Measurements from ENCODE around the gene RHAG.

The RHAG gene

GRCh38 chr6:49662892-49663261, 26.2 kb upstream of the RHAG start:
- no peaks in the 10 kb centered on the region for H3K9me3 ChIP-seq (ENCODE audit: insufficient read depth, low read length)
- no peaks in the 10 kb centered on the region for H3K36me3 ChIP-seq (ENCODE audit: insufficient read depth, insufficient read length, low read length)
- no peaks in the 10 kb centered on the region for H3K27me3 ChIP-seq (ENCODE audit: insufficient read depth, insufficient read length)
- DNase-seq (ENCODE audit: low read depth, low spot score): no peak
- TF ChIP-seq YY1 (IDR thresholded peaks at IDR 0.05; ENCODE audit: insufficient read depth, insufficient read length) (no peak), SUZ12 (IDR thresholded peaks at IDR 0.05; ENCODE audit: extremely low read depth, insufficient read depth, insufficient read length) (no peak), ZNF274 (IDR thresholded peaks at IDR 0.05; ENCODE audit: low read depth, low read length) (no peak)
- H3K9ac ChIP-seq (ENCODE audit: insufficient read length, low read depth): no peak overlapping the region
- H3K4me3 ChIP-seq (ENCODE audit: insufficient read length, low read depth): no peak overlapping the region
- H3K4me1 ChIP-seq (ENCODE audit: insufficient read depth, insufficient read length): no peaks in the 10 kb centered on the region

GRCh38 chr6:49662231-49662891, 25.7 kb upstream of the RHAG start:
- H3K4me1 ChIP-seq (ENCODE audit: insufficient read depth, insufficient read length): no peaks in the 10 kb centered on the region
- H3K27me3 ChIP-seq (ENCODE audit: insufficient read depth, insufficient read length): no peaks in the 10 kb centered on the region
- DNase-seq (ENCODE audit: low read depth, low spot score): no peak
- no peak overlapping the region for H3K9ac ChIP-seq (ENCODE audit: insufficient read length, low read depth)
- no peaks in the 10 kb centered on the region for H3K36me3 ChIP-seq (ENCODE audit: insufficient read depth, insufficient read length, low read length)
- no peak for TF ChIP-seq YY1 (IDR thresholded peaks at IDR 0.05; ENCODE audit: insufficient read depth, insufficient read length)
- no peak for TF ChIP-seq ZNF274 (IDR thresholded peaks at IDR 0.05; ENCODE audit: low read depth, low read length)
- no peak for TF ChIP-seq SUZ12 (IDR thresholded peaks at IDR 0.05; ENCODE audit: extremely low read depth, insufficient read depth, insufficient read length)
- no peak overlapping the region for H3K4me3 ChIP-seq (ENCODE audit: insufficient read length, low read depth)
- no peaks in the 10 kb centered on the region for H3K9me3 ChIP-seq (ENCODE audit: insufficient read depth, low read length)

GRCh38 chr6:49653942-49654341, 17.3 kb upstream of the RHAG start:
- no peak overlapping the region for H3K9ac ChIP-seq (ENCODE audit: insufficient read length, low read depth)
- H3K27me3 ChIP-seq (ENCODE audit: insufficient read depth, insufficient read length): no peaks in the 10 kb centered on the region
- no peak for DNase-seq (ENCODE audit: low read depth, low spot score)
- H3K4me3 ChIP-seq (ENCODE audit: insufficient read length, low read depth): no peak overlapping the region
- no peaks in the 10 kb centered on the region for H3K4me1 ChIP-seq (ENCODE audit: insufficient read depth, insufficient read length)
- no peak for TF ChIP-seq ZNF274 (IDR thresholded peaks at IDR 0.05; ENCODE audit: low read depth, low read length)
- no peak for TF ChIP-seq YY1 (IDR thresholded peaks at IDR 0.05; ENCODE audit: insufficient read depth, insufficient read length)
- TF ChIP-seq SUZ12 (IDR thresholded peaks at IDR 0.05; ENCODE audit: extremely low read depth, insufficient read depth, insufficient read length): no peak
- no peaks in the 10 kb centered on the region for H3K36me3 ChIP-seq (ENCODE audit: insufficient read depth, insufficient read length, low read length)
- no peaks in the 10 kb centered on the region for H3K9me3 ChIP-seq (ENCODE audit: insufficient read depth, low read length)

GRCh38 chr6:49653438-49653837, 16.8 kb upstream of the RHAG start:
- H3K36me3 ChIP-seq (ENCODE audit: insufficient read depth, insufficient read length, low read length): no peaks in the 10 kb centered on the region
- no peaks in the 10 kb centered on the region for H3K9me3 ChIP-seq (ENCODE audit: insufficient read depth, low read length)
- DNase-seq (ENCODE audit: low read depth, low spot score): no peak
- TF ChIP-seq YY1 (IDR thresholded peaks at IDR 0.05; ENCODE audit: insufficient read depth, insufficient read length) (no peak), ZNF274 (IDR thresholded peaks at IDR 0.05; ENCODE audit: low read depth, low read length) (no peak), SUZ12 (IDR thresholded peaks at IDR 0.05; ENCODE audit: extremely low read depth, insufficient read depth, insufficient read length) (no peak)
- no peak overlapping the region for H3K9ac ChIP-seq (ENCODE audit: insufficient read length, low read depth)
- H3K4me3 ChIP-seq (ENCODE audit: insufficient read length, low read depth): no peak overlapping the region
- no peaks in the 10 kb centered on the region for H3K27me3 ChIP-seq (ENCODE audit: insufficient read depth, insufficient read length)
- H3K4me1 ChIP-seq (ENCODE audit: insufficient read depth, insufficient read length): no peaks in the 10 kb centered on the region

GRCh38 chr6:49651239-49651638, 14.6 kb upstream of the RHAG start:
- no peak overlapping the region for H3K4me3 ChIP-seq (ENCODE audit: insufficient read length, low read depth)
- H3K4me1 ChIP-seq (ENCODE audit: insufficient read depth, insufficient read length): no peaks in the 10 kb centered on the region
- no peak overlapping the region for H3K9ac ChIP-seq (ENCODE audit: insufficient read length, low read depth)
- TF ChIP-seq YY1 (IDR thresholded peaks at IDR 0.05; ENCODE audit: insufficient read depth, insufficient read length): no peak
- TF ChIP-seq ZNF274 (IDR thresholded peaks at IDR 0.05; ENCODE audit: low read depth, low read length): no peak
- TF ChIP-seq SUZ12 (IDR thresholded peaks at IDR 0.05; ENCODE audit: extremely low read depth, insufficient read depth, insufficient read length): no peak
- no peaks in the 10 kb centered on the region for H3K9me3 ChIP-seq (ENCODE audit: insufficient read depth, low read length)
- no peaks in the 10 kb centered on the region for H3K36me3 ChIP-seq (ENCODE audit: insufficient read depth, insufficient read length, low read length)
- no peak for DNase-seq (ENCODE audit: low read depth, low spot score)
- H3K27me3 ChIP-seq (ENCODE audit: insufficient read depth, insufficient read length): no peaks in the 10 kb centered on the region

- DNase-seq (ENCODE audit: low read depth, low spot score): no peak
- no peaks in the 10 kb centered on the region for H3K9me3 ChIP-seq (ENCODE audit: insufficient read depth, low read length)
- no peak overlapping the region for H3K9ac ChIP-seq (ENCODE audit: insufficient read length, low read depth)
- H3K4me3 ChIP-seq (ENCODE audit: insufficient read length, low read depth): no peak overlapping the region
- no peaks in the 10 kb centered on the region for H3K36me3 ChIP-seq (ENCODE audit: insufficient read depth, insufficient read length, low read length)
- TF ChIP-seq ZNF274 (IDR thresholded peaks at IDR 0.05; ENCODE audit: low read depth, low read length): no peak
- no peak for TF ChIP-seq YY1 (IDR thresholded peaks at IDR 0.05; ENCODE audit: insufficient read depth, insufficient read length)
- no peak for TF ChIP-seq SUZ12 (IDR thresholded peaks at IDR 0.05; ENCODE audit: extremely low read depth, insufficient read depth, insufficient read length)
- no peaks in the 10 kb centered on the region for H3K27me3 ChIP-seq (ENCODE audit: insufficient read depth, insufficient read length)
- no peaks in the 10 kb centered on the region for H3K4me1 ChIP-seq (ENCODE audit: insufficient read depth, insufficient read length)
These were observed 13.3 kb upstream of the RHAG start for GRCh38 chr6:49649988-49650387.

GRCh38 chr6:49648036-49648435, 11.4 kb upstream of the RHAG start:
- no peak for TF ChIP-seq SUZ12 (IDR thresholded peaks at IDR 0.05; ENCODE audit: extremely low read depth, insufficient read depth, insufficient read length)
- TF ChIP-seq YY1 (IDR thresholded peaks at IDR 0.05; ENCODE audit: insufficient read depth, insufficient read length): no peak
- no peak for TF ChIP-seq ZNF274 (IDR thresholded peaks at IDR 0.05; ENCODE audit: low read depth, low read length)

More at GRCh38 chr6:49648036-49648435, 11.4 kb upstream of the RHAG start:
- Histone ChIP-seq H3K36me3 (ENCODE audit: insufficient read depth, insufficient read length, low read length) (no peaks in the 10 kb centered on the region), H3K4me3 (ENCODE audit: insufficient read length, low read depth) (no peak overlapping the region), H3K27me3 (ENCODE audit: insufficient read depth, insufficient read length) (no peaks in the 10 kb centered on the region), H3K9me3 (ENCODE audit: insufficient read depth, low read length) (no peaks in the 10 kb centered on the region), H3K9ac (ENCODE audit: insufficient read length, low read depth) (no peak overlapping the region), H3K4me1 (ENCODE audit: insufficient read depth, insufficient read length) (no peaks in the 10 kb centered on the region)
- DNase-seq (ENCODE audit: low read depth, low spot score): no peak
